ENCODE results near the gene TNN.

- TF ChIP-seq POLR2A (IDR thresholded peaks at IDR 0.05) (no peak), CTCF (IDR thresholded peaks at IDR 0.05) (peak; percentile 75 to 92 (median 88))
These were observed 87.2 kb downstream of the TNN start for GRCh38 chr1:175154629-175155472.
